T-helper 22 cell (primary cell): ENCODE data around the gene BRAT1.
"Not testable (repeated sequence)": the region's sequence is repeated elsewhere in the genome, so short reads cannot be mapped to it uniquely, and the experiment has no call there.

Experiments used
- DNase-seq: peaks from one replicate; pipeline ENCODE4 v3.0.0-alpha.2; 2020; ENCODE audit warnings: low read depth

Gene BRAT1

DNA sequence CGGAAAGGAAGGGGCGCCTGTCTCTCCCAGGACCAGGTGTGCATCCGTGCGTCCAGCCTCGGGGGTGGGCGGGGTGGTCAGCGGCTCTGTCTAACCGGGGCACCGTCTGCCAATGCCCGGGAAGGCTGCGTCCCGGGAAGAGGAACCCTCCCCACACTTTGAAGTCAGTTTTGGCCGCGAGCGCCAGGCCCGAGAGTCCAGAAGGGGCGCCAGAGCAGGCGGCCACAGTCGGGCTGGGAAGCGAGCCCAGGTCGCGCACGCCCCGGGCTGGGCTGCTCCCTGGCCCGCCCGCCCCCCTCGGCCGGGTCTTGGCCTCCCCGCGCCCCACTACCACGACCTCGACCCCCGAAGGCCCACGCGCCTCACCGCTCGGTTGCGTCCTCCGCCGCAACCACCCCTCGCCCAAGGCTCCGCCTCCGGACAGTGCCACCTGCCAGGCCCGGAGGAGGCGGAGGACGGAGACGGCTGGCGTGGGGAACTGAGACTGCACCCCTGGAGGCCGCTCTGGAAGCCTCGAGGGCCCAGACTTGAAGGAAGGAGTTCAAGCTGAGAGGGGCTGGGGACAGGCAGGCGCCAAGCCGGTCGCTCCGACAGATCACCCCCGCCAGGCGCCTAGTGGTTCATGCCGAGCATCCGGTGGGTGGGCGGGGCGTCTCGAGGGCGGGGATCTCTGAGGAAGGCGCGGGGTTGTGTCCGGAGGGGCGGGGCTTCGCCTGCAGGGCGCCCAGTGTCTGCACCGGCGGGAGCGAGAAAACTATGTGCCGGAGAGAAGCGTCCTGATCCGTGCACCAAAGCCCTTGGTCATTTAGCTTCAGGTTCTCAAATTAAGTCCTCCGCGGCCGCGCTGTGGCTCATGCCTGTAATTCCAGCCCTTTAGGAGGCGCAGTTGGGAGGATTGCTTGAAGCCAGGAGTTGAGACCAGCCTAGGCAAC lies at the start of gene BRAT1:
TSS of gene BRAT1 (minus strand) at position 404 of the 932 bp plus-strand sequence. CDS start 1,093 bp downstream, outside the sequence.
- peak; percentile 92 for DNase-seq

DNA sequence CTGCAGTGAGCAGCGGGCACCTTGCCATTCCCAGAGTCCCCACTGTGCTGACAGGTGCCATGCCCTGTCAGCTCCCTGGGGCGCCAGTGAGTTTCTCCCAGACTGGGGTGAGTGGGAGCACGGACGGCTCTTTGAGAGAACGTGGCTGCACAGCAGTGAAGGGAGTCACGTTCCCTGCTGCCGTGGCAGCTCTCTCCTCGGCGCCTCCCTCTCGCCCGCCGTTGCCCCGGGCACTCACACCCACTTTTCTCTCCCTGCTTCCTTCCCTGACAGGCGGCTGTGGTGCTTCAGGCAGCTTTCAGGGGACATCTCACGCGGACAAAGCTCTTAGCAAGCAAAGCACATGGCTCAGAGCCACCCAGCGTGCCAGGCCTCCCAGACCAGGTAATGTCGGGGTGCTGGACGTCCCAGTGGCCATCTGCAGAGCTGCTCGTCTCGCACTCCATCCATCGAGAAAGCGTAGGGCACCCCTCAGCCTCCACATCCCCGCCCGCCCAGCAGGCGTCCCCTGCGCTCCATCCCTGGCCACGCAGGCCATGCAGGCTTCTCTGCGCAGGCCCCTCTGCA lies 49.4 kb upstream of the BRAT1 start:
- no peak for DNase-seq

DNA sequence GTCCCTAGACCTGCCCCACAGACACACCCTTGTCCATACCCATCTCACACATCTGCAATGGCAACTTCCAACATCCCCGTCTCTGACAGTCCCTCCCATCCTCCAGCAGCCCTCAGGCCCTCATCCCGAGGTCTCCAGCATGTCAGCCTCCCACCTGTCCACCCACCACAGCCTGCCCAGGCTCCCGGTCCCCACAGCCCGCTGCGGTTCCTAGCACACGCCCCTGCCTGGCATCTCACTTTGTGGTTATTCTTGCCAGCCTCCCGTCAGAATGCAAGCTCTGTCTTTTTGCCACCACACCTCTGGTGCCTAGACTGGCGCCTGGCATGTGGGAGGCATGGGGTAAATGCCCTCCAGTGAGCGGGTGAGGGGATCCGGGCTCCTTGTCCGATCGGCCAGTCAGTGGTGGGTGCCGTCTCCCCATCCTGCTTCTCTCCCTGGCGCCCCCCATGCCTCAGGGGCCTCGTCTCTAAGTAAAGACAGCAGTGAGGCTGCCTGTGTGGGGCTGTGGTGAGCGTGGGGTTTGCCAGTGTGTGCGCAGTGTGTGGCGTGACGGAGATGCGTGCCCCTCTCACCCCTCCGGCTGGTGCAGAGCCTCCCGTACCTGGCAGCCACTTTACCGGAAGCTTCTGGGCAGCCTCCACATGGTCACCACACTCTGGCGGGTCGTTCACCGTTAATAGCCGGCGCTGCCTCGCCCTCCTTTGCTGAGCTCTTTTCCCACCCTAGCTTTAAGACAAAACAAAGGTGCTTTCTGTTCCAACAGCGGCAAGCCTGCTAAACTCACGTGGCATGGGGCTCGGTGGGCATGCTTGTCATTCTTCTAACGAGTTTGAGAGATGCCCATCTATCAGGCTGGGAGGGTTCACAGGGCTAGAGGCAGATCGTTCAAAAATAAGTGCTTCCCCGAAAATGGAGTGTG lies 48.0 kb upstream of the BRAT1 start:
- no peak for DNase-seq

DNA sequence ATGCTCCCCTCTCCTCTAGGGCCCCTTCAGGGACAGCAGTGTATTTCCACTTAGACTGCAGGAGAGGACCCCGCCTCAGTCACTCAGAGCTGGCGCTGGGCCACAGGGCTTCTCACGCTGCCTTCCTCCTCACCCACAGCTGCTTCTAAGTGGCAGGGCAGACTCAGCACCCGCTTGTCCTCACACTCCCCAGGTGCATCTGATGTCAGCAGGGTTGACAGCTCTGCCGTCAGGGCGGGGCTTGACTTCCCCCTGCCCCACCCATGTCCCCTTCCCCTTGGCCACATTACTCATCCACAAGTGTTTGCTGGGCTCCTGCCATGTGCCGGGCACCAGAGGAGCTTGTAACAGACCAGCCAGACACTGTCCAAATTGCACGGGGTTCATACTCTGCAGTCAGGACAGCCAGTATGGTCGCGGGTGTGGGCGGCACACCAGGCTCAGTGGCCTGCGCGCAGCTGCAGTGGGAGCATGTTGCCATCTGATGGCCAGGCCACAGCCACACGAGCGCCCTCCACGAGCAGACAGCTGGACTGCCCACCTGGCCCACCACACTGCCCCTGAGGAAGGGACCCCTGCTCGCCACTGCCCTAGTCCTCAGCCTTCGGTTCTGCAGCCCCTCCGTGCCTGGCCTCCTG lies 47.2 kb upstream of the BRAT1 start:
- DNase-seq = no peak

DNA sequence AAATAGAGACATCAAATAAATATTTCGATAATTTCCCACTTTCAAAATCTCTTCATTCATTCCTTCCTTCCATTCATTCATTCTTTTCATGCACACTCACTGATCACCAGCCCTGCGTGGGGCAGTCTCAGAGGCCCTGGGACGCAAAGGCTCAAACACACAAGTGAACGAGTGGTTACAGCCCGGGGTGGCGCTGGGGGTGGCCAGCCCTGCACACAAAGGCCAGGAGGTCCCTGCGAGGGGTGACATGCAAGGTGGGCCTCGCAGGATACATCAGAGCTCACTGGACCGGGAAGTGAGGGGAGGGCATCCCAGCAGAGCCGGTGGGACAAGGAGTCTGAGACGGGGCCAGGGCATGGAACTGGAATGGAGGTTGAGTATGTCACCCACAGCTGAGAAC lies 46.6 kb upstream of the BRAT1 start:
- no peak for DNase-seq

DNA sequence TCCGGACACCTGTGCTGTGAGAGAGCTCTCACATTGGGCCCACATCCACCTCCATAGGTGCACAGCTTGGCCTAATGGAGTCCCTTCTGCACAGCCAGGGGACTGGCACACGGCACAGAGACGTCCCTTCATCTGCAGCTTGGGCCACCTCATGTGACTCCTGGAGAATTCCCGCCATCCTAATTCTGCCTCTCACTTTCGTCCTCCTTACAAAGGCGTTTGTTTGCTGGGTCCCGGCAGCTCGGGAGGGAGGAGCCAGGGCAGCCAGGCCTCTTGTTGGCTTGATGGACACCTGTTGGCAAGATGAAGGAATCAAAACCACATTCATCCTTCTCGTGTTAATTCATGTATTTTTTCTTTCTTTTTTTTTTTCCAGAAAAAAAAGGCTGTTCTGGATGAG lies 45.7 kb upstream of the BRAT1 start:
- no peak for DNase-seq

DNA sequence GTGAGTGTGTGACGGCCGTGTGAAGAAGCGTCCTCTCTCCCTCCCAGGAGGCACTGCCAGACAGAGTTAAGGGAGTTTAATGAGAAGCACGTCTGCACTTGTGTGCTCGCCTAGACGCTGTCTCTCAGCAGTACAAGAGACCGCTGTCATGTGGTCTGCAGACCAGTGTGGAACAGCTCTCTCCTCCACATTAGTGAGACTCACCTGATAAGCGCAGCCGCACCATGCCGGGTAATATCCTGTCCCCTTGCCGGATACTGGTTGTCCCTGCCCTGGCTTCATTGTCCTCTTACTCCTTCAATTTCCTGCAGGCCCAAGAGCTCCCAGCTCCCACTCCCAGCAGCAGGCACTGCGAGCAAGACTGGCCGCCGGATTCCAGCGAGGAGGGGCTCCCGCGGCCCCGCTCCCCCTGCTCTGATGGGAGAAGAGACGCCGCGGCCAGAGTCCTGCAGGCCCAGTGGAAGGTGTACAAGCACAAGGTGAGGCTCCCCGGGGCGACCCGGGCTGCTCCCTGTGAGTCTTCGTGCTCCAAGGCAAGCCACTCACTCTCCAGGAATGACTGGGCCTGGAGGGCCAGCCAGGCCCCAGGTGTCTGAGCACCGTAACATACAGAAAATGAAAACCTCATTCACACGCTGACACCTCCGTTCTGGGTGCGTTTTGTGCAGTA lies 43.0 kb upstream of the BRAT1 start:
- DNase-seq = no peak

DNA sequence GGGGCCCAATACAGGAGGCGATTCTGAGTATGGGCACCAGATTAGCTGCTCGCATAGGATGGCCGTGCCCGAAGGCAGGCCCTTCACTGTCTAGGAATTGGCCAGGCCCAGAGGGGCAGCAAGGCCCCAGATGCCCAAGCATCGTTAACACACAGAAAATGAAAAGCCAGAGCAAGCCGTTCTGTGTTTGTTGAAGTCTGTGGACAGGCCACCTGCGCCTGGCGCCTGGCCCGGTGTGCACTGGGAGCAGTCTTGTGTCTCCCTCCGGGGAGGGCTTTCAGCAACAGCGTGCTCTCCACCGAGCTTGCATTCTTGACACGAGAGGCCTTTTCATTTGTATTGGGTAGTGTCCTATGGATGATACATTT lies 41.9 kb upstream of the BRAT1 start:
- no peak for DNase-seq

DNA sequence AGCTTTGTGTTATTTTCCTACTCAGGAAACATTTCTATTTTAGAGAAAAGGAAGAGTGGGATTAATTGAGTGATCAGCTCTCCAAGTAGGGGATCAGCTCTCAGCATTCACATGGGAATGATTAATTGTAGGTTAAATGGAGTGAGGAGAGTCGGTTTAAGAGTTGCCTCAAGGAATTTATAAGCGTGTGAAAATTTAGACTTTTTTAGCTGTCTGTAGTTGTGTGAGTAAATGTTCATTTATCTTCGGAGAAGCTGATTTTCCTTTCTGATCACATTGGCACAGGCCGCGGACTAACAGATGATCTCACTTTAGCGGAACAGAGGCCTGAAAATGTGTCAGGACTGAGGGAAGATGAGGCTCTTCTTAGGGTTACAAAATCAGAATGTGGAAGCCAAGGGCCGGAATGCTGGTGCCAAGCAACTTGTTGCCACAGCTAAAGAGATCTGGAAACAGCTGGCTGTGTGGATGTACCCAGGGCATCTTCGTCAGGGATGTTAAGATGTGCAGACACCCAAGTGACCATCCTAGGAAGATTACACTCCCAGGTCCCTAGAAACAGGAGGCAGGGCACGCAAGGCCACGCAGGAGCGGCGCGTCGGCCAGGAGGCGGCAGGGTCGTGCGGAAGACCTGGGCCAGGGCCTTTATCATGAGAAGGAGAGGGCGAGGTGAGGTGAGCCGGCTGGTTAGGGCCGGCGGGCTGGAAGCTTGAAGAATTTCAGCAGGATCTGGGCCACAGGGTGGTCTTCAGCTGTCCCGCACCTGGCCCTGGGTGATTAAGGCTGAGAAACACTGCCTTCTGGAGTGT lies 41.3 kb upstream of the BRAT1 start:
- DNase-seq = no peak

DNA sequence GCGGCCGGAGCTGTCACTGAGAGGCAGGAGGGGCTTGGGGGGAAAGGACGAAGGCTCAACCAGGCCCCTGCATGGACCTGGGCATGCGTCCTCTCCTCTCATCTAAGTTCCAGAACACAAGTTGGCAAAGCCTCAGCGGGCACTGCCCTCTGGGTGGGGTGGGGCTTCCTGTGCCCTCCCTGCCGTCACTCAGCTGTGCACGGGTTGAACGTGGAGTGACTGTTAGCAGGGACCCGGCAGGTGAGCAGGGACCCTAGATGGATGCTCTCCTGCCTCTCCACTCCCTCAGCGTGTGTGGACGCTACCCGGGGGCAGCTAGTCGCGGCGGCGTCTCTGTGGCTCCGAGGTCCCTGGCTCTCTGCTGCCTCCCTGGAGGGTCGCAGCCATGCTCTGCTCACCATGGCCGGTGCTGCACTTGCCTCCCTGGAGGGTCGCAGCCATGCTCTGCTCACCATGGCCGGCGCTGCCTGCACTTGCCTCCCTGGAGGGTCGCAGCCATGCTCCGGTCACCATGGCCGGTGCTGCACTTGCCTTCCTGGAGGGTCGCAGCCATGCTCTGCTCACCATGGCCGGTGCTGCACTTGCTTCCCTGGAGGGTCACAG lies 40.0 kb upstream of the BRAT1 start:
- DNase-seq = no peak

DNA sequence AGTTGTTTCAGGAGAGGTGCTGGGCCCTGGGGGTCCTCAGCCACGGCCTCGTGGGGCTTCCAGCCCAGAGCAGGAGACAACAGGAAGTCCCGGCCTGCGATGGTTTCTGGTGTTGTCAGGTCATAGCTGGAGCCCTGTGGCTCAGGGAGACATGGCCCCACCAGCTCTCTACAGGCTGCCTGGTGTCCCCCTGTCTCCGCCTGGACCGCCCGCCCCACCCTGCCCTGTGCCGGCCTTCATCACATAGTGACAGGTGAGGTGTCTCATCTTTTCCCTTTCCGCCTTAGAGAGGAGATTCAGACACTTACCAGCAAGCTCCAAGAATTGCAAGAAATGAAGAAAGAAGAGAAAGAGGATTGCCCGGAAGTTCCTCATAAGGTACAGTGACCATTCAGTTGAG lies 39.3 kb upstream of the BRAT1 start:
- no peak for DNase-seq

DNA sequence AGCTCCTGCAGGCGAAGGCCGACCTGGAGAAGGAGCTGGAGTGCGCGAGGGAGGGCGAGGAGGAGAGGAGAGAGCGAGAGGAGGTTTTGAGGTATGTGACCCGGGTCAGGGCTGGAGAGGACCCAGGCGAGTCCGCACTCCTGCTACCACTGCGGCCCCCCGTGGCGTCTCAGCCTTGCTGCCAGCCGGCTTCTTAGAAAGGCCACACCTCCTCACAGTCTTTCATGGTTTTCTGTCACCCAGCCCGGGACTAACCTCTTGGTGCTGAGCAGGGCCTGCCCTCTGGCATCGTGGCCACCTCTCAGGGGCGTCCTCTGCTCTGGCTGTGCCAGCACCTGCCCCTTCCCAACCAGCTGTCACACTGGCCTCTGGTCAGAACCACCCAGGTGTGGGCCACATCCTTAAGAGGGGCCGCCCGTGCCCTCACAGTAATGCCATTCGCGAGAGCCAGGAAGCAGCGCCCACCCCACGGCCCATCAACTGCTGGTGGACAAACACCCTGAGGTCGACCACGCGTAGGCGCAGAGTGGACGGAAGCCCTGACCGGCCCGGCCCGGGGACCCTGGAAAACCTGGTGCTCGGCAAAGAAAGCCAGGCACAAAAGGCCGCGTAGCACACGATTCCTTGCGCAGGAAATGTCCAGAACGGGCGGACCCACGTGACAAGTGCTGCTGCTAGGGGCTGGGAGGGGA lies 37.9 kb upstream of the BRAT1 start:
- no peak for DNase-seq

DNA sequence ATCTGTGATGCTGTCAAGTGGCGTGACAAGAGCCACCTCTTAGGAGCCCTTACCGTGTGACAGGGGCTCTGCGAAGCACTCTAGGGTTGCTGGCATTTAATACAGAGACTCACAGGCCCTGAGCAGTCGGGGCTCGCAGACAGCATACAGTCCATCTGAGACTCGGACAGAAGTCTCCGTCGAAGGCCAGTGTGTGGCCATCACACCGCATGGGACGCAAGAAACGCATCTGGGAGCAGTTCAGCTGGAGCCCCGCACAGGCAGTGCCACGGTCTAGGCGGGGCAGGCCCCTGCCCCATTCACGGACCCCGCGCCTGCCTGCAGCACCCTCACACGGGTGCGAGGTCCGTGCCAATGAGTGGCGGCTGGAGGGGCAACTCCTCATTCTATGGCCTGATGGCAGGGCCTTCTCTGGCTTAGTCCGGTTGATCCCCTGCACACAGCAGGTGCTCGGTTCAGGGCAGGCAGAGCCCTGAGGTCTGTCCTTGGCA lies 37.1 kb upstream of the BRAT1 start:
- DNase-seq = no peak

DNA sequence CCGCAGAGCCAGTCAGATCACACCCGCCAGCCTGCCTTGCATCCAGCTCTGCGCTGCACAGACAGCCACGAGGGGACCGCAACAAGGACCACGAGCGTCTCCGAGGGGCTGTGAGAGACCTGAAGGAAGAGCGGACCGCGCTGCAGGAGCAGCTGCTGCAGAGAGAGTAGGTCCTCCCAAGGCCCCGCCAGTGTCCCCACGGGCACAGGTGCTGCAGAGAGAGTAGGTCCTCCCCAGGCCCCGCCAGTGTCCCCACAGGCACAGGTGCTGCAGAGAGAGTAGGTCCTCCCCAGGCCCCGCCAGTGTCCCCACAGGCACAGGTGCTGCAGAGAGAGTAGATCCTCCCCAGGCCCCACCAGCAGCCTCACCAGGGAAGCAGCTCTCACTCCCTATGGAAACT lies 34.6 kb upstream of the BRAT1 start:
- not testable (repeated sequence) for DNase-seq

DNA sequence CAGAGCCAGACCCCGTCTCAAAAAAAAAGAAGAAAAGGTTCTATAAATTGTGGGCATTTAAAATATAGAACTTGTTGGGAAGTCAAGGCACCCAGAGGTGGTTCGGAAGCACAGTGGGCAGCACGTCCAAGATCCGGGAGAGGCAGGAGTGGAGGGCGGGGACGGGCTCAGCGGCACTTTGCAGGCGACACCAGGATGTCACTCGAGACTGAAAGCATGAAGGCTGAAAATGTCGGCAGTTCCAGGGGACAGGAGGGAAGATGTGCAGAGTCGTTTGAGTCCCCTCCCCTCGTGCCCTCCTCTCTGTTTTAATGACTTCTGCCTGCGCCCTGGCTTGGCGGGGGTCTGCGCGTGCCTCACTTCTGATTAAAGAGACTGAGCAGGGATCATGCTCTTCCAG lies 34.0 kb upstream of the BRAT1 start:
- no peak for DNase-seq

DNA sequence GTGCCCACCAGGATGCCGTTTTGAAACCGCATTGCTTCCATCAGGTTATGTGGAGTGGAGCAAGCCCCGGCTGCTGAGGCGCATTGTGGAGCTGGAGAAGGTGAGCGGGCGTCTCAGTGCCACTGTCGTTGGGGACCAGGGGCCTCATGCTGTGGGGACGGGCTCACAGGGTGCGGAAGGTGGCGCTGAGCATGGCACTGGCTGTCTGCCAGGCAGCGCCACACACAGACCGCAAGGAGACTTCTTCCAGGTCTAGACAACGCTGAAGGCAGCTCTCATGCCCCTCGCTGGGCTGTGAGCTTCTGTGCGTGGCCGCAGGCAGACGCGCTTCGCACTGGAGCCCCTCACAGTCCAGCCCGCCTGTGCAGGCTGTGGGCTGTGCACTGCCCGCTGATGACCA lies 32.5 kb upstream of the BRAT1 start:
- no peak for DNase-seq

DNA sequence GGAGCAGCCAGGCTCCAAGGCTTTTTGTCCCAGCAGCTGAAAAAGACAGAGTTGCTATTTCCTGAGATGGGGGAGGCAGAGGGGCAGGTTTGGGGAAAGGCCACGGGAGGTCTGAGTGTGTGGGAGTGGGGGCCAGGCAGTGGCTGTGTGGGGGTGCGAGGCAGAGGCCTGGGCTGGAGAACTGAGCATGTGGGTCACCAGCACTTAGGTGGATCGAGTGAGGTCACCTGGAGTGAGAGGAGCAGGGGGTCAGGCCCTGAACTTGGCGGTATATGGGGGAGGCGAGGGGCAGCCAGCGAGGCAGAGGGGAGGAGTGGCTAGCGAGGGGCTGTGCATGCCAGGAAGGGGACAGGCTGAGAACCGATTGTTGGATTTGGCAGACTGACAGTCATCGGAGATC lies 31.8 kb upstream of the BRAT1 start:
- DNase-seq = no peak

DNA sequence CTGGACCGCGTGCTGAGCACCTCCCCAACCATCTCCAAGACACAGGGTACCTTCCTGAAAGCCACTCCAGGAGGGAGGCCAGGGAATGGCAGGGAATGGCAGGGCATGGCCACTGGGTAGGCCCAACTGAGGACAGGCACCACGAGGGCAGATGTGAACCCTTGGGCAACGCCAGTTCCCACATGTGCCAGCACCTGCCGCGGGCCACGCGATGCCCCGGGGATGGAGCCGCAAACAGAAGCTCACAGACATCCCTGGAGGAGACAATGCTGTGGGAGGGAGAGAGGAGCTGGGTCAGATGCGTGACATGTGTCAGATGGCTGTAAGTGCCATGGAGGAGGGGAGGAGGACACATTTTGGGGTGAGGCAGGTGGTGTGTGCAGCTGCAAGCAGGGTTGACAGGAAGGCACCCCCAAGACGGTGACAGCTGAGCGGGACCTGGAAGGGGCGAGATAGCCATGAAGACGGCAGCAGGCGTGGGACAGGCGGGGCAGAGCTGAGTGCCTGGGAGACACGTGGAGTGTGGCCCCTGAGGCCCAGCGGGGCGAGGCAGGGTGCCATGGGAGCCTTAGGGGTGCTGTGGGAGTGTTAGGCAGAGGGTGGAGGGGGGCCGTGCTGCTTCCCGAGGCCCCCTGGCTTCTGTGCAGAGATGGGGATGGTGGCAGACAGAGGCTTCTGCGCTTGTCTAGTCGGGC lies 31.1 kb upstream of the BRAT1 start:
- DNase-seq = no peak

DNA sequence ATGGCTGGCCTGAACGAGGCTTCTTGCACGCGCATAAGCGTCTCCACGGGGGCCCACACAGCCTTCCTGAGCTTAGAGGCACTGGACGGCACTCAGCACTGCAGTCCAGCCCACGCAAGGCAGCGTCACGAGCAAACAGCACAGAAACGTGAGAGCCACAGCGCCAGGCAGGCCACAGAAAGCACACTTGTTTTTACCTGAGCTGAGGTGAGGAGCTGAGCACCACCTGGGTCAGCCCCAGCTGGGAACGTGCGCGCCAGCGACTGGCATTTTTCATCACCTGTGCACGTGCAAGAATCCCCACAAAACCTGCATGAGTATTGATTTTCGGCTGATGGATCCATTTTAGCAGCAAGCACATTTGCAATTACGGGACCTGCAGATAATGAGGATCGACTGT lies 30.1 kb upstream of the BRAT1 start:
- no peak for DNase-seq
